Caco-2 (cell line): ENCODE data around the gene IL31. TPM values are rescaled to one million over a fixed set of nuclear protein-coding genes. Genes with fewer than 3 reads are reported as not detected.

ENCODE experiments used
- BruUV-seq: library from RNA; stranded (reverse); fragments of 400-500 nt; replicated peaks from 2 replicates; lab custom pipeline; 2021; lab: Mats Ljungman, UMichigan
- CTCF ChIA-PET: fragments of 300-600 bp; sonication (Branson Sonifier 250); formaldehyde crosslinking; loops from one replicate; lab custom pipeline; 2022; ENCODE audit warnings: antibody characterized with exemption; lab: Charles Lee
- POLR2A ChIA-PET: fragments of 300-600 bp; sonication (Branson Sonifier 250); formaldehyde crosslinking; loops from one replicate; lab custom pipeline; 2022; ENCODE audit warnings: antibody characterized with exemption; lab: Charles Lee
- DNase-seq, 2 experiments: peaks; one replicate each; pipeline versions ENCODE4 v3.0.0 to v3.0.0-alpha.2; 2020 to 2022
- H3K27me3 ChIP-seq: replicated peaks from 2 replicates; pipeline ENCODE4 v1.6.0; 2011; ENCODE audit warnings: low read length; ENCODE audit not compliant: control insufficient read depth, insufficient read depth
- H3K36me3 ChIP-seq: 2 replicates; pipeline ENCODE4 v1.5.1; 2011; ENCODE audit warnings: low read length; ENCODE audit not compliant: control insufficient read depth, insufficient read depth
- H3K4me1 ChIP-seq: fragments of 250-450 bp; sonication (Bioruptor Pico); 2 replicates; pipeline ENCODE4 v1.5.1; 2020; ENCODE audit warnings: mild to moderate bottlenecking
- H3K4me3 ChIP-seq: 2 replicates; pipeline ENCODE4 v1.5.1; 2011; ENCODE audit warnings: low read depth, mild to moderate bottlenecking, control low read depth, low read length
- H3K9me3 ChIP-seq: fragments of 250-450 bp; sonication (Bioruptor Pico); 2 replicates; pipeline ENCODE4 v1.5.1; 2020; ENCODE audit warnings: mild to moderate bottlenecking, moderate library complexity
- H3K27ac Mint-ChIP-seq: one replicate; pipeline ENCODE4 v1.8.0; 2022; ENCODE audit warnings: mixed read lengths; ENCODE audit not compliant: unreplicated experiment
- H3K27me3 Mint-ChIP-seq: one replicate; pipeline ENCODE4 v1.8.0; 2022; ENCODE audit warnings: mixed read lengths; ENCODE audit not compliant: insufficient read depth, unreplicated experiment
- H3K36me3 Mint-ChIP-seq: one replicate; pipeline ENCODE4 v1.8.0; 2022; ENCODE audit warnings: mild to moderate bottlenecking, mixed read lengths; ENCODE audit not compliant: insufficient read depth, unreplicated experiment
- H3K4me1 Mint-ChIP-seq: one replicate; pipeline ENCODE4 v1.8.0; 2022; ENCODE audit warnings: low read depth, mixed read lengths; ENCODE audit not compliant: unreplicated experiment
- H3K4me3 Mint-ChIP-seq: one replicate; pipeline ENCODE4 v1.8.0; 2022; ENCODE audit warnings: mild to moderate bottlenecking, moderate library complexity, mixed read lengths; ENCODE audit not compliant: unreplicated experiment
- H3K9me3 Mint-ChIP-seq: one replicate; pipeline ENCODE4 v1.8.0; 2022; ENCODE audit warnings: mixed read lengths; ENCODE audit not compliant: unreplicated experiment
- CTCF ChIP-seq, 2 experiments: fragments of 200-600 bp in 1 of 2; IDR thresholded peaks; 1 replicate in 1 of 2; 2 replicates in 1 of 2; pipeline versions ENCODE4 v1.5.1 to v1.8.0; 2011 to 2022; ENCODE audit warnings: antibody characterized with exemption in 1 of 2, control low read depth in 1 of 2, inconsistent platforms in 1 of 2, low read depth in 1 of 2, low read length in 1 of 2, mild to moderate bottlenecking in 1 of 2, moderate library complexity in 1 of 2; ENCODE audit not compliant: insufficient read depth in 1 of 2, severe bottlenecking in 1 of 2, unreplicated experiment in 1 of 2
- intact Hi-C: fragments of 100-400 bp; cut with micrococcal nuclease; formaldehyde crosslinking; loops from one replicate; pipeline ENCODE4 v1.10.0; 2022; ENCODE audit not compliant: unreplicated experiment
- total RNA-seq: library from RNA; stranded (reverse); gene quantifications from 2 replicates; pipeline ENCODE4 v1.2.3, GENCODE V29; 2022

IL31 gene
- total RNA-seq, 1 experiment from 2014 or later: not detected

- Mint-ChIP-seq H3K4me3 (no peak overlapping the region), H3K27me3 (no peaks in the 10 kb centered on the region), H3K4me1 (no peaks in the 10 kb centered on the region), H3K36me3 (no peaks in the 10 kb centered on the region), H3K27ac (no peak overlapping the region), H3K9me3 (no peaks in the 10 kb centered on the region)
- CTCF ChIA-PET: no interaction called here
- H3K9me3 ChIP-seq: no peaks in the 10 kb centered on the region
- intact Hi-C loops: no loop called here
- TF ChIP-seq CTCF (IDR thresholded peaks at IDR 0.05; ENCODE audit: insufficient read depth in 1 of 2, low read depth in 1 of 2, low read length in 1 of 2, severe bottlenecking in 1 of 2, unreplicated experiment in 1 of 2): no peak
- no TSS peak for BruUV-seq
- no peak for DNase-seq
- H3K4me3 ChIP-seq: no peak overlapping the region
- no peaks in the 10 kb centered on the region for H3K36me3 ChIP-seq
- no peaks in the 10 kb centered on the region for H3K4me1 ChIP-seq
- POLR2A ChIA-PET: no interaction called here
- H3K27me3 ChIP-seq: no peaks in the 10 kb centered on the region
Measured at GRCh38 chr12:122185079-122185478, 11.1 kb upstream of the IL31 start.

- no peak for TF ChIP-seq CTCF (IDR thresholded peaks at IDR 0.05; ENCODE audit: insufficient read depth in 1 of 2, low read depth in 1 of 2, low read length in 1 of 2, severe bottlenecking in 1 of 2, unreplicated experiment in 1 of 2)
- no TSS peak for BruUV-seq
- ChIA-PET POLR2A (no interaction called here), CTCF (no interaction called here)
- no peaks in the 10 kb centered on the region for H3K4me1 Mint-ChIP-seq
- Histone ChIP-seq H3K4me1 (no peaks in the 10 kb centered on the region), H3K36me3 (no peaks in the 10 kb centered on the region), H3K4me3 (no peak overlapping the region), H3K27me3 (no peaks in the 10 kb centered on the region), H3K9me3 (no peaks in the 10 kb centered on the region)
- no peak for DNase-seq
- no peaks in the 10 kb centered on the region for H3K9me3 Mint-ChIP-seq
- intact Hi-C loops: no loop called here
- no peak overlapping the region for H3K4me3 Mint-ChIP-seq
- H3K27me3 Mint-ChIP-seq: no peaks in the 10 kb centered on the region
- no peaks in the 10 kb centered on the region for H3K36me3 Mint-ChIP-seq
- H3K27ac Mint-ChIP-seq: no peak overlapping the region
Measured at GRCh38 chr12:122184517-122184916, 10.5 kb upstream of the IL31 start.

GRCh38 chr12:122183588-122183940 is 9.5 kb upstream of the IL31 start:
- intact Hi-C loops: no loop called here
- POLR2A ChIA-PET: no interaction called here
- Histone ChIP-seq H3K36me3 (no peaks in the 10 kb centered on the region), H3K4me3 (no peak overlapping the region; the same call in 1 of the 2 replicates), H3K9me3 (no peaks in the 10 kb centered on the region), H3K27me3 (no peaks in the 10 kb centered on the region), H3K4me1 (no peaks in the 10 kb centered on the region)
- Mint-ChIP-seq H3K36me3 (no peaks in the 10 kb centered on the region), H3K4me3 (peak overlapping the region; percentile 69), H3K27ac (no peak overlapping the region), H3K27me3 (no peaks in the 10 kb centered on the region), H3K9me3 (no peaks in the 10 kb centered on the region), H3K4me1 (no peaks in the 10 kb centered on the region)
- no peak for TF ChIP-seq CTCF (IDR thresholded peaks at IDR 0.05; ENCODE audit: insufficient read depth in 1 of 2, low read depth in 1 of 2, low read length in 1 of 2, severe bottlenecking in 1 of 2, unreplicated experiment in 1 of 2)
- DNase-seq: no peak
- no TSS peak for BruUV-seq
- CTCF ChIA-PET: interaction anchor here (1.0 kb wide), 1 partner anchor 129 kb away, joined by 3 read pairs; no protein-coding TSS in a partner anchor
